HG03060 (cell line): ENCODE data around the gene DSG3.

Experiments
- ATAC-seq: cut with Tn5 transposase; IDR thresholded peaks from one replicate; pipeline ENCODE4 v1.9.1; 2021; ENCODE audit warnings: low read depth, moderate number of reproducible peaks; ENCODE audit not compliant: unreplicated experiment

DSG3 gene

GRCh38 chr18:31430554-31430953 lies 17.0 kb upstream of the DSG3 start:
- ATAC-seq, result no peak

GRCh38 chr18:31432316-31432715 lies 15.2 kb upstream of the DSG3 start:
- ATAC-seq, result no peak

GRCh38 chr18:31436825-31437224 lies 10.7 kb upstream of the DSG3 start:
- ATAC-seq, result no peak

- no peak for ATAC-seq
These were observed 9.1 kb upstream of the DSG3 start for GRCh38 chr18:31438402-31438801.

GRCh38 chr18:31439807-31440325 lies 7.7 kb upstream of the DSG3 start:
- ATAC-seq, result no peak

GRCh38 chr18:31440787-31441186 lies 6.8 kb upstream of the DSG3 start:
- ATAC-seq, result no peak

GRCh38 chr18:31441493-31441892 lies 6.0 kb upstream of the DSG3 start:
- no peak for ATAC-seq

GRCh38 chr18:31444142-31444541 lies 3.4 kb upstream of the DSG3 start:
- no peak for ATAC-seq

GRCh38 chr18:31445908-31446307 lies 1.6 kb upstream of the DSG3 start:
- no peak for ATAC-seq

- ATAC-seq, result no peak
These were observed 687 bp upstream of the DSG3 start for GRCh38 chr18:31446854-31447253.

- no peak for ATAC-seq
These were observed 2.9 kb downstream of the DSG3 start for GRCh38 chr18:31450409-31450808.

GRCh38 chr18:31451625-31452024 lies 4.1 kb downstream of the DSG3 start:
- ATAC-seq, result no peak

- no peak for ATAC-seq
These were observed 6.6 kb downstream of the DSG3 start for GRCh38 chr18:31454066-31454708.

- ATAC-seq, result no peak
These were observed 22.1 kb downstream of the DSG3 start for GRCh38 chr18:31469629-31470028.

GRCh38 chr18:31478688-31479087 lies 31.1 kb downstream of the DSG3 start:
- ATAC-seq, result no peak

- ATAC-seq, result no peak
These were observed 34.5 kb downstream of the DSG3 start for GRCh38 chr18:31482051-31482450.

GRCh38 chr18:31483396-31483795 lies 35.9 kb downstream of the DSG3 start:
- ATAC-seq, result no peak

- ATAC-seq, result no peak
These were observed 36.9 kb downstream of the DSG3 start for GRCh38 chr18:31484461-31484860.

GRCh38 chr18:31486165-31486564 lies 38.6 kb downstream of the DSG3 start:
- ATAC-seq, result no peak

GRCh38 chr18:31487246-31488015 lies 39.9 kb downstream of the DSG3 start:
- ATAC-seq, result no peak

- ATAC-seq, result no peak
These were observed 41.8 kb downstream of the DSG3 start for GRCh38 chr18:31489311-31489710.

GRCh38 chr18:31490387-31490786 lies 42.8 kb downstream of the DSG3 start:
- ATAC-seq, result peak; percentile 80
